GM13976 (cell line): ENCODE measurements around the gene AKAP8L.
A peak's percentile ranks its signal among the peaks of the same experiment; 100 is the strongest.

Experiments
- DNase-seq: peaks from one replicate; pipeline ENCODE4 v3.0.0; 2012; ENCODE audit warnings: low spot score
- CTCF ChIP-seq: IDR thresholded peaks from 2 replicates; pipeline ENCODE4 v1.5.1; 2012; ENCODE audit warnings: borderline replicate concordance, mild to moderate bottlenecking; ENCODE audit not compliant: insufficient read depth; ENCODE audit errors: extremely low read depth, missing control alignments, control extremely low read depth
- in situ Hi-C: fragments of 300-500 bp; cut with MboI; formaldehyde crosslinking; loops from one replicate; pipeline ENCODE4 v1.12.0; 2022; ENCODE audit warnings: low sequenced_read_pairs, mixed read lengths, inconsistent platforms; ENCODE audit not compliant: unreplicated experiment

AKAP8L gene

DNA sequence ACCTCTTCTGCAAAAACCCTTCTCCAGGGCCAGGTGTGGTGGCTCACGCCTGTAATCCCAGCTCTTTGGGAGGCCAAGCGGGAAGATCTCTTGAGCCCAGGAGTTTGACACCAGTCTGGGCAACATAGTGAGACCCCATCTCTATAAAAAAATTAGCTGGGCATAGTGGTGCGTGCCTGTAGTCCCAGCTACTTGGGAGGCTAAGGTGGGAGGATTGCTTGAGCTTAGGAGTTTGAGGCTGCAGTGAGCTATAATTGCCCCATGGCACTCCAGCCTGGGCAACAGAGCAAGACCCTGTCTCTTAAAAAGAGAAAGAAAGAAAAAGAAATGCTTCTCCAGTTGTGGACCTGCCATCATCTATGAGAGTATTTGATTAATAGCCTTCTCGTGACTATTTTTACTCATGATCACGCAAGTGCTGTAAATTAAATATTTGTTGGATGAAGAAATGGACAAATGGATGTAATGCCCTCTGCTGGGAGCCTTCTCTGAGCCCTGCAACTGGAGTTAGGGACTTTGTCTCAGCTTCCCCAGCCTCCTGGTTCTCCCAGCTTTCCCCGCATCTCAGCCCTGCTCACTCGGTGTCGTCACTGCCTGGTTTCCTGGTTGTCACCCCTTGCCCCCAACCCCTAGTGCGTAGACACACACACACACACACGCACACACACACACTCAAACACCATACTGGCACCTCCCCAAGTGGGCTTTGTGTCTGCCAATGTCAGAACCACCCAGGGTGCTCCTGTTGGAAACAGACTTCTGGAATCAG lies 18.8 kb upstream of the AKAP8L start:
- TF ChIP-seq CTCF = no peak
- no peak for DNase-seq
- in situ Hi-C loops = no loop called here

GRCh38 chr19:15436826-15437110 lies 18.0 kb upstream of the AKAP8L start:
- DNase-seq = no peak
- TF ChIP-seq CTCF = no peak
- in situ Hi-C loops = no loop called here

DNA sequence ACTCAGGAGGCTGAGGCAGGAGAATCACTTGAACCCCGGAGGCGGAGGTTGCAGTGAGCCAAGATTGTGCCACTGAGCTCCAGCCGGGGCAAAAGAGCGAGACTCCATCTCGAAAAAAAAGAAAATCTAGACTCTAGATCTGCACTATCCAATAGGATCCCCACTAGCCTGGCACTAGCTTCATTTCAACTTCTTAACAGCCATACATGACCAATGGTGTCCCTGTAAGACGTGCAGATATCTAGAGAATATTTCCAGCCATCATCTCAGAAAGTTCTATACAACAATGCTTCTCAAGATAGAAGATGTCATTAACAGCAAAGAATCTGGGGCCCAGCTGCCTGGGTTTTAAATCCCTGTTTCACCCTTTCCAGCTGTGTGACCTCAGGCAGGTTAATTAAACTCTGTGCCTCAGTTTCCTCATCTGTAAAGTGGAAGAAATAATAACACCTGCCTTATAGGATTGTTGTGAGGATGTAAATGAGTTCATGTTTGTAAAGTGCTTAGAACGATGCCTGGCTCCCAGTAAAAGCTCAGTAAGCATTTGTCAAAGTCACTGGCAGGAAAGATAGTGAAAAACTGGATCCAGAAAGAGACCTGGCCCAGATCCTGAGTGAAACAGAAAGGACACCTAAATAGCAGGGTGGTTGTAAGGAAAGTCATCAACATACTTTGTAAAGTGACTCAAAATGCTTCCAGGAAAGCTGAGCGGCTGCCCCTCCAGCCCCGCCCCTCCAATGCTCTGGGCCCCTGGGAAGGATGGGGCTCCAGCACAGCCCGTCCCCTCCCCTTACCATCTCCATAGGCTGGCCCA lies 17.4 kb upstream of the AKAP8L start:
- TF ChIP-seq CTCF = no peak
- in situ Hi-C loops = no loop called here
- no peak for DNase-seq

GRCh38 chr19:15433519-15434069 lies 14.8 kb upstream of the AKAP8L start:
- no peak for TF ChIP-seq CTCF
- in situ Hi-C loops = no loop called here

DNA sequence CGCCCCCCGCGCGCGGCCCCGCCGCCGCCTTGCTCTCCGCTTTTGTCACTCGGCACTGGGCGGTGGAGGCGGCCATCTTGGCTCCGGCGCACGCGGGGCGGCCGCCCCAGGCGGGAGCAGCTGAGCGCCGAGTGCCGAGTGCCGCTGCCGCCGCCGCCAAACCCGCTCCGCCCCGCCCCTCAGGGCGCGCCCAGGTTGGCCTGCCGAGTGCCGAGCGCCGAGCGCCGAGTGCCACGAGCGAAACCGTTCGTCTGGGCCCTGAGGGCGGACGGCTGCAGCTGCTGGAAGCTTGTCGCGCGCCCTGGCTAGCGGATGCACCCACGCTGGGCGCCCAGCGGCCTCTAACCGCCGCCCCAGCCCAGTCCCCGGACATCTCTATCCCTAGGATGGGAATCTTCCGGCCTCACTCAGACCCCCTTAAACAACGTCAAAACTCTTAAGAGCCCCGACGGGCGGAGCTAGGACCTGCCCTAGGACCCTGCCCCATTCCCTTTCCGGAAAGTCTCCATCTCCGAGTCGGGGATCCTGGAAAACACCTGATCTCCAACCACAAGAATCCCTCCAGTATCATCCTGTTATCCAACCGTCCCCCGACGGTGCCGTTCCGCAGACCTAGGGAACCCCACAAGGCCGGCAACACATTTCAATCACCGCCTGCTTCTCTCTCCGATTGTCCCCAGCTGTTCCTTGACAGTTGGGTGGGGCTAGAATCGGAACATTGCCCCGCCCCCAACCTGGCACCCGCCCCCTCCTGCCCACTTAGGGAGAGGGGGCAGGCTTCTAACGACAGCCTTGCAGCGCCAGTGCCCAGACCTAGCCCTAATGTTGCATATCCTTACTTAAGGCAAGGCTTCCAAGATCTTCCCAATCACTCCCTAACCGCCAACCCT lies 14.1 kb upstream of the AKAP8L start:
- DNase-seq = peak; percentile 99
- in situ Hi-C loops = no loop called here
- TF ChIP-seq CTCF = no peak

More at GRCh38 chr19:15433519-15434069, 14.8 kb upstream of the AKAP8L start:
- DNase-seq = no peak

- DNase-seq = peak; percentile 66
- in situ Hi-C loops = no loop called here
- TF ChIP-seq CTCF = no peak
These were observed 13.3 kb upstream of the AKAP8L start for GRCh38 chr19:15432018-15432494.
